Stimulated activated CD8-positive, alpha-beta memory T cell treated with anti-CD3 and anti-CD28 coated beads, Interleukin-12 subunit alpha, Interleukin-12 subunit beta, amount 100 ng/mL, for 24 hours (primary cell): Measurements from ENCODE around the gene IL15RA.

Experiments
- DNase-seq: peaks from one replicate; pipeline ENCODE4 v3.0.0-alpha.2; 2020; ENCODE audit errors: extremely low read depth

The IL15RA gene, protein sequence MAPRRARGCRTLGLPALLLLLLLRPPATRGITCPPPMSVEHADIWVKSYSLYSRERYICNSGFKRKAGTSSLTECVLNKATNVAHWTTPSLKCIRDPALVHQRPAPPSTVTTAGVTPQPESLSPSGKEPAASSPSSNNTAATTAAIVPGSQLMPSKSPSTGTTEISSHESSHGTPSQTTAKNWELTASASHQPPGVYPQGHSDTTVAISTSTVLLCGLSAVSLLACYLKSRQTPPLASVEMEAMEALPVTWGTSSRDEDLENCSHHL

DNA sequence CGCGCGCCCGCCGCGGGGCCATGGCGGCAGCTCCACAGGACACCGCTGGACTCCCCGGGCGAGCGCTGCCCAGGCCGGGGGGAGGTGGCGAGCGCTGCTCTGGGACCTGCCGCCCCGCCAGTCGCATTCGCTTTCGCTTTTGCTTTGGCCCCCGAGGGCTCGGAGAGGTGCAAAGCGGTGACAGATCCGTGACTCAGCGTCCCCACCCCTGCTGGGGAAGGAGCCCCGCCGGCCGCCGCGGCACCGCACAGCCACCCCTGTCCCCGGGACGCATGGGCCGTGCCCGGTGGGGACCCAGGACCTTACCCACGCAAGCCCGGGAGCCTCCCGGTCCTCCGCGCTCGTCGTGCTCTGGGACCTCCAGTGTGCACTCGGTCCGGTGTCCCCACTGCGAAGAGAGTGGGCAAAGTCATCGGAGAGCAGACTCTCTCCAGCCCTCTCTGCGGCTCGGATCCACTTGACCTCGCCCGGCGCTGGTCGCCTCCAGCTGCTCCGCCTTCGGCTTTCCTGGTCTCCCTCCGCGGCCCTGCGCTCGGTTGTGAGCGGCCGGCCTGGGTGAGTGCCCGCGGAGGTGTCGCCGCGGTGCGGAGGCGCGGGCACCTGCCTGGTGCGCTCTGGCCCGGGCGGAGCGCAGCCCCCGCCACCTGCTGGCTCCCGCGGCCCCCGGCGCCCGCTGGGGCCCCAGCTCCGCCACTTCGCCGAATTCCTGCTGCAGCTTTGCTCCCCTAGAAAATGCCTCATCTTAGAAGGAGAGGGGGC is at the start of gene IL15RA:
TSS of gene IL15RA (minus strand) at position 73 of the 759 bp plus-strand sequence. CDS start at position 22, 51 bp downstream.
- peak; percentile 85 for DNase-seq

DNA sequence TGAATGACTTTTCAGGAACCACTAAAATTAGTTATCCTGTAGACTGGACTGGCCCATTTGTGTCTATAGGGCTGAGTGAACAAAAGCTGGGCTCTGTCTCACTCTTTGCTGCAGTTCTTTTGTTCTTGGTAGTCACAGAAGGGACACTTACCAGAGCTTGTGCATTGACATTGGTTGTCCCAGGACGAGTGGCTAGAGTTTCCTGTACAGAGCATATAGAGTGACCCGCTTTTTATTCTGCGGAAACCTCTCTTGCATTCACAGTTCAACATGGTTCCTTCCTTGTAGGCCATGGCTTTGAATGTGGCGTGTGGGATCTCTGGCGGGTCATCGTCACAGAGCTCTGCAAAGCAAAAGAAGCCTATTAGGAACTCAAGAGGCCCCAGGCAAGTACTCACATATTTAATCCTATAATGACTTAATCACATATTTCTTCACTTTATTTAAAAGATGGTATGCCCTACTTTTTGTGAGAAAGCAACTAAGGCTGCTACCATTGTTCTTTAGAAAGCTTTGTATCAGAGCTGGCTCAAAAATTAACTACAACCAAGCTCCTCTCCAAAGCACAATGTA is 48.4 kb upstream of the IL15RA start:
- no peak for DNase-seq

DNA sequence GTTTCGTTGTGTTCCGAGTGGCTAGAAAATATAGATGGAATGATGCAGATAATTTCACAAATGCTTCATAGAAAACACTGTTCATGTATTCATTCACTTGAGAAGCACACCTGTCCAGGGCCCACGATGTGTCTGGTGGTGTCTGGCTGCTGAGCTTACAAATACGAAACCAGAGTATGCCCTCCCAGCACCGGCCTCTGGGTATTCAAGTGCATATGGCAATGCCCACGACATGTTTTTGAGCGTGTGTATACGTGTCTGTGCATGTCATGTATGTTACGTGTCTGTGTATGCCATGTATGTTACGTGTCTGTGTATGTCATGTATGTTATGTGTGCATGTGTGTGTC is 47.0 kb upstream of the IL15RA start:
- DNase-seq: no peak

DNA sequence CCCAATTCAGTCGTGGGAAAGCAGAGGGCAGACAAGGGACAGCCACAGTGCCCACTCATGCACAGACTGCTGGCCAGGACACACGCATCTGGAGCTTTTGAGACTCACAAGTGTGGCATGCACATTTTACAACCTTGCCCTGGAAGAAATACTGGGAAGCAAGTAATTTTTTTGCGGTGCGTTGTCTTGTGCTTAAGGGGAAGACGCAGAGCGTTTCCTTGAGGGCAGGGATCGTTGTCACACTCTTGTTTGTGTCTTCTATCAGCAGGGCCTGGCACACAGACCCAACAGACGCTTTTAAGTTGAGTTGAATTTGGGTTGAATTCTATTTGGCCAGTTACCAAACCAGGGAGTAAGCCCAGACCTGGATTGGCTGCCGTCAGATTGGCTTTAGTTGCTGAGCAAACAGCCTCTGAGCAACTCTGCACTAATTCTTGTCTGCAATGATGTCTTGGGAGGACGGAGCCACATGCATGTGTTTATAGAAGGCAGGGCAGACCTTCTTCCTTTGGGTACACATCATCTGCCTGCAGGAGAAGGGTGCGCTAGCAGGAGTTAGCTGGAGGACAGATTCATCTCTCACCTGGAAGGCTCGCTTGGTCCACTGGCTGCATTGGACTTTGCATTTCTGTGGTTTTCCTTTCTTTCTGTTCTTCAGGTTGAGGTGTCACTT is 46.5 kb upstream of the IL15RA start:
- DNase-seq: no peak

DNA sequence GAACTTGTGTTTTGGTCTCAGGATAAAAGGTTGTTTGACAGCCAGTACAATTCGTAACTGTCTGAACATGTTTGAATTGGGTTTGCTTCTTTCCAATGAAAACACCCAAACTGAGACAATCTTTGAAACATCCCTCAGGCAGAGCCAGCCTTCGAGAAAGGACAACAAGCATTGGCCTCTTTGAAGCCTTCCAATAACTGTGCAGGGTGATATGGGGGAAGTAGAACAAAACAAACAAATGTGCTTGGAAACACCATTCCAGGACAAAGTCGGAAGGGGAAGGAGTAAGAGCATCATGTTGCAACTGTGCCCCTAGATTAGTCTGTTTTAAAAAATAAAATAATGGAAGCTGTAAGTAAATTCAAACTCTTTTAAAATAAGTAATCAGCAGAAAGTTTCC is 45.3 kb upstream of the IL15RA start:
- no peak for DNase-seq

DNA sequence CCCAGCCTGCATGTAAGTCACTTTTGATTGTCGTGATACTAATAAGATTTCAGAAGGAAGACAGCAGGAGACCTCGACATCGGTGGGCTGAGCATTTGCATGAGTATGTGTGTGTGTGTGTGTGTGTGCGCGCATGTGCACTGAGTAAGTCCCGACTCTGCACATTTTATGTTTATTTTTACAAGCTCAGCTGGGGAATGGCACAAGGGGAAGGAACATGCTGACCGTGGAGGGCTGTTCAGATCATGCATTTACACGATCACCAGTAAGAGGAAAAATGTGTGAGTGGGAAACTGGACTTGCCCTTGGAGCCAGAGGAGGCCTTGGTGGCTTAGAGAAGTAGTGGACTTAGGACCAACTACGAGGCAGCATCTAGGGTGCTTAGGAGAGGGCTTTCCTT is 43.5 kb upstream of the IL15RA start:
- no peak for DNase-seq

DNA sequence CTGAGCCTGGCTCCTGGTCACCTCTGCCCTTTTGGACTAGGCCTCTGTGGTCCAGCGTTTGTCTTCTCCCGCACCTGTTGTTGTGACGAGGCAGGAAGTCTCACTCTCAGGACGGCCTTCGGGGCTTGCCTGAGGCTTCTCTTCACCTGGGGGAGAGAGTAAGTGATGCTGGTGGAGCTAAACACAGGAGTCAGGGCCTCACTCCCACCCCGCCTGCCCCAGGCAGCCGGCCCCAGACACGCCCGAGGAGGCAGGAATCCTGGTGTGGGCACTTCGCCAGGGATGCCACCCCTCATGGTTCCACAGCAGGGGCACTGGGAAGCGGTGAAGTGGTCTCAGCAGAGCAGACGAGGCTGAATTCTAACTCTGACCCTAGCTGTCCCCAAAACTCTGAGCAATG is 42.5 kb upstream of the IL15RA start:
- no peak for DNase-seq

DNA sequence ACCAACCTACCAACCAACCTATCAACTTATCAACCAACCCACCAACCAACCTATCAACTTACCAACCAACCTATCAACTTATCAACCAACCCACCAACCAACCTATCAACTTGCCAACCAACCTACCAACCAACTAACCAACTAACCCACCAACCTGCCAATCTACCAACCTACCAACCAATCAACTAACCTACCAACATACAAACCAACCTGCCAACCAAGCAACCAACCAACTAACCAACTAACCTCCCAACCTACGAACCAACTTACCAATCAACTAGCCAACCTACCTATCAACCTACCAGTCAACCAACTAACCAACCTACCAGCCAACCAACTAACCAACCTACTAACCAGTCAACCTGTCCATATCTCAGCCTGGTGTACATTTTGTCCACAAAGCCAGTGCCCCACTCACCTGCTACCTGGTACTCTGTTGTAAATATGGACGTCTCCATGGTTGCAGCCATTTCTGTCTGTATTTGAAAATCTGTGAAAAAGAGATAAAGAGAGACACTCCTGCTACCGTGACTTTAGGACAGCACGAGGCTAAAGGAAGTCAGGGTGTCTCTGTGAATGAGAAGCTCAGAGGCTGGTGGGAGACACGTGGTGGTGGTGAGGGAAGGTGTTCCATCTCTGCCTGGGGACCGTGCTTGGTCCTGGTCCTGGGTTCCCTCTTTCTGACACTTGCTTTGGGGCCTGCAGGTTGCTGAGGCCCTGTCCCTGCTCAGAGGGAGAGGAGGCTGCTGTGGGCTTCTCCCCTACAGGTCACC is 41.9 kb upstream of the IL15RA start:
- DNase-seq: no peak

DNA sequence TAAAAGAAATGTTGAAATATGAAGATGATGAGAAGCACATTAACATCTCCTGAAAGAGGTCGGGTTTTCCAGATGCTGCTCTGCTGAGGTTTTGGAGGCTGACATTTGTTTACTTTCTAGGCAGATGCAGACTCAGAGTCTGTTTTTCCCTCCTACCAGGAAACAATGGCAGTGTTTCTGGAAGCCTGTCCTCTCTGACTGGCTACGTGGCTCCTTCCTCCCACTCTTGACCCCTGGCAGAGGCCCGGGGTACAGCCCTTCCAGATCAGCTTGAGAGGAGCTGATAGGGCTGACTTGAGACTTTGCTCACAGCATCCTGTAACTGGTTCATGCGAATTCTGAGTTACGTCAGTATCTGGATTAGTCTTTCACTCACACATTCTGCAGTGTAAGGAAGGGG is 41.1 kb upstream of the IL15RA start:
- DNase-seq: no peak

DNA sequence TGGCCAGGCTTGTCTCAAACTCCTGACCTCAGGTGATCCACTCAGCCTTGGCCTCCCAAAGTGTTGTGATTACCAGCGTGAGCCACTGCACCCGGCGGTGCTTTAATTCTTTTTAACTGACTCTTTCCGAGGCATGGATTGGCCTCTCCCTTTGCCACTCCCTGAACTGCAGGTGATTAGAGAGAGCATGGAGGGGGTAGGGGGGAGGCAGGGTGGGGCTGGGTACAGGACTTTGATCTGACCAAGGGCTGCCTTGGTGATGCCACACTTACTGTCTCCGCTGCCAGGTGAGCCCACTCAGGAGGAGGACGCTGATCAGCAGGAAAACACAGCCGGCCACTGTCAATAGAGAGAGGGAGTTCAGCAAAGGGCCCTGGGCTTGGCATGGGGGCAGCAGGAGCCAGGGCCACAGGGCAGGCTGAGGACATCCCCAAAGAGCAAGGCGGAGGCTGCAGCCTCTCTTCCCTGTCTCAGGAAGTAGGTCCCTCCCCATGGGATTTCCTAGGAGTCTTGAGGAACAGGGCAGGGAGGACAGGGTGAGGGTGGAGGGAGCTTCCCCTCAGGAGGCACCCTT is 40.5 kb upstream of the IL15RA start:
- no peak for DNase-seq

DNA sequence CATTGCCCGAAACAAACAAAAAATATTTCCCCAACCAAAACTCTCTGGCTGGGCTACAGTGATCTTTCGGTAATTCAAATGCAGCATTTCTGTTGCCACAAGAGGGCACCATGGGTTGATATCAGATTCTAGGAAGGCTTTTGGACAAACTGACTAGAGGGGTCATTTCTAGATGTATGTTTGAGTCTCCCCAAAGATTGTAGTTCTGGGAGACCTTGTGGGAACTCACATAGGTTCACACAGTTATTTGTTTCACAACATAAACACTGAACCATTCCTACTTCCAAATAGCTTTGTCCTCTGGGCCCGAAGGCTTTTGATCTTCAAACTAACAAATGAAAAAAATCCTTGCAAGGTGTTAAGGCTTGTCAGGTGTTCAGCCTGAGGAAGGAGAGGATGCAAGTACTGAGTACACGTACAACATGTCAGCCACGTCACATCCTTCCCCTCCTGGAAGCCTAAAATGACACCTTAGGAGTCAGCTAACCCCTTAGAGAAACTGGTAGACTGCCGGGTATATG is 37.0 kb upstream of the IL15RA start:
- DNase-seq: no peak

DNA sequence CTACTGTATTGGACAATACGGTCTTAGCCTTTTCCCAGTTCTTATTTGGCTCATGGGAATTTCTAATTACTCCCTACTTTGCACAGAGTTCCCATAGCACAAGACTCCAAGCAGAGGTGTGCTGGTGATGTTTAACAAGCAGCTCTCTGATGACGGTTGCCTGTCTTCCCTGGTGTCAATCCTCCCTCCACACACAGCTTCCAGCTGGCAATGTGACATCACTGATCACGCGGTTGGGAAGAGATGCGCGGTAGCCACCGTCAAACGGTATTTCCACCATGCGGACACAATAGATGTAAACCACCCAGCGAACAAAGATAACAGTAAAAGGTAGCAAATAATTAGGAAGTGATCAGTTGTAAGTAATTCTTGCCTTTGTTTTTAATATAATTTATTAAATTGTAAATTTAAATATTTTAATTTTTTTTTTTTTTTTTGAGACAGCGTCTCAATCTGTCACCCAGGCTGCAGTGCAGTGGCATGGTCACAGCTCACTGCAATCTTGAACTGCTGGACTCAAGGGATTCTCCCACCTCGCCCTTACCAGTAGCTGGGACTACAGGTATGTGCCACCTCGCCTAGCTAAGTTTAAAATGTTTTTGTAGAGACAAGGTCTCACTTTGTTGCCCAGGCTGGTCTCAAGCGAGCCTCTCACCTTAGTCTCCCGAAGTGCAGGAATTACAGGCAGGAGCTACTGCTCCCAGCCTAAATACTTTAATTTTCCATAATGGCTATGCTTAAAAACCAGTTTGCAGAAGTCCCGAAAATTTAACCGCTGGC is 36.3 kb upstream of the IL15RA start:
- no peak for DNase-seq

DNA sequence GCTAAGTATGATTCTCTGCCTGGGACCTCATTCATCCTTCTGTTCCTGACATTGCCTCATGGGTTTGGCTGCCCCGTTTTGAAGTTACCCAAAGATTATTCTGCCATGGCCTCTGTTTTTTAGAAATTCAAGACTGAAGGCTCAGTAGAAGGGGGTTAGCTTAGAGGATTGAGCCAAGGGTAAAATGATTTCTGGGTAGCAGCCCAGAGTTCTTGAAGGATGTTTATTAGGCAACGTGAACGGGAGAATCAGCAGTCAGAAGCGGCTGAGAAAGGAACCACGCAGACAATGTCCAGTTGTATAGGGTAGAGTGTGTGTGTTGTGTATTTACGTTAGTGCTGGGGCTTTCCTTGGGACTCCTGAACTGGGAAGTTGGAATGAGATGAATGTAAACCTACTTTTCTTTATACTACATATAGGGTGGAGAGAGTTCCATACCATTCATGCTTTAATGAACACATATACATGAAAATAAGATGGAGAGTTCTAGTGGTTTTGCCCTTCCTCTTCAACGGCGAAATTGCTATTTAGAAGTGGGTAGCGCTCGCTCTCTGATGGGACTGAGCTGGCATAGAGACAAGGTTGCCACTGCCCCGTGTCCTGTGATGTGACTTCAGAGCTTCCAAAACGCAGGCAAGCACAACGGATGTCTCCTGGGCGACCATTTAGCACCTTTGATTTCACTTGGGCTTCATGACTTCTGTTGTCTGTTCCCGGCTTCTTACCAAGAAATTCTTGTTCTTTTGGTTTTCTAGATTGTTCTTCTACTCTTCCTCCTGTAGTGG is 35.0 kb upstream of the IL15RA start:
- DNase-seq: no peak

DNA sequence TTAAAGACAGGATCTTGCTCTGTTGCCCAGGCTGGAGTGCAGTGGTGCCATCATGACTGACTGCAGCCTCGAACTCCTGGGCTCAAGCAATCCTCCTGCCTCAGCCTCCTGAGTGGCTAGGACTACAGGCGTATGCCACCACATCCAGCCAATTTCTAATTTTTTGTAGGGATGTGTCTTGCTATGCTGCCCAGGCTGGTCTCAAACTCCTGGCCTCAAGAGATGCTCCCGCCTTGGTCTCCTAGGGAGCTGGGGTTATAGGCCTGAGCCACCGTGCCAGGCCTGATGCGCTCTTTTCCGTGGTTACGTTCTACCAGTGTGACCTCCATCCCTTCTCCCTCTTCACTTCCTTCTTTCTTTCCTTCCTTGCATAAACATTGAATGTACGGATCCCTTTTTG is 34.2 kb upstream of the IL15RA start:
- DNase-seq: no peak

DNA sequence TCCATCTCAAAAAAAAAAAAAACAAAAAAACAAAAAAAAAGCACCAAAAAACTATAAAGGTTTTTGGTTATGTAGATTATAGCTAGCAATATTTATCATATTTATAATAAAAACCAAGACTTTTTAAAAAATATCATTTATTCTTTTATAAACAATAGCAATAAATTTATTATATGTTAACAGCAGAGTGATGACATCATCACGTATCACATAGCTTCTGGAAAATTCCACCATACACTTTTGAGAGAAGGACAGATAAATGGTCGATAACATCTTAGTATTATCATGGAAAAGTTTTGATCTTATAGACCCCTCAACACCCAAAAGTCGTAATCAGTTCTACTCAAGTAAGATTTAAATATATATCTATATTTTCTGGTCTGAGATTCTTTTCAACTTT is 33.2 kb upstream of the IL15RA start:
- DNase-seq: no peak

DNA sequence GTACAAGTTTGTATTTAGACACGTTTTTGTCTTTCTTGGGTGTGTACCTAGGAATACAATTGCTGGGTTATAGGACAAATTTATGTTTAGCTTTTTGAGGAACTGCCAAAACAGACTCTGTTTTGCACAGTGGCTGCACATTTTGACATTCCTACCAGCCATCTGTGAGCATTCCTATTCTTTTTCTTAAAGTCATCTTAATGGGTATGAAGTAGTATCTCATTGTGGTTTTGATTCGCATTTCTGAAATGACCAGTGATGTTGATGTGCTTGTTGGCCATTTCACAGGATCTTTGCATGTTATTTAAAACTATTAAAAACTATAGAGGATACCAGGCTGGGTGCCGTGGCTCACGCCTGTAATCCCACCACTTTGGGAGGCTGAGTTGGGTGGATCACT is 32.6 kb upstream of the IL15RA start:
- DNase-seq: no peak

DNA sequence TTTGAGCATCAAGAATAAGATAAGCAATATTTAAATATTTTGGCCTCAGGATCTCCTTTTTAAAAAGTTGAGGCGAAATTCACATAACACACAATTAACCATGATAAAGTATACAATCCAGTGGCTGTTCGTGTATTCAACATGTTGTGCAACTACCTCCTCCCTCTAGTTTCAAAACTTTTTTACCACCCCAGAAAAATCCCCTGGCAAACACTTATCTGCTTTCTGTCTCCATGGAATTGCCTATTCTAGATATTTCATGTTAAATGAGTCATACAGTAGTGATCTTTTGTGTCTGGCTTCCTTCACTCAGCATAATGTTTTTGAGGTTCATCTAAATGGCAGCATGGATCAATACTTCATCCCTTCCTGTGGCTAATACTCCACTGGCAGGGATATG is 31.8 kb upstream of the IL15RA start:
- no peak for DNase-seq

DNA sequence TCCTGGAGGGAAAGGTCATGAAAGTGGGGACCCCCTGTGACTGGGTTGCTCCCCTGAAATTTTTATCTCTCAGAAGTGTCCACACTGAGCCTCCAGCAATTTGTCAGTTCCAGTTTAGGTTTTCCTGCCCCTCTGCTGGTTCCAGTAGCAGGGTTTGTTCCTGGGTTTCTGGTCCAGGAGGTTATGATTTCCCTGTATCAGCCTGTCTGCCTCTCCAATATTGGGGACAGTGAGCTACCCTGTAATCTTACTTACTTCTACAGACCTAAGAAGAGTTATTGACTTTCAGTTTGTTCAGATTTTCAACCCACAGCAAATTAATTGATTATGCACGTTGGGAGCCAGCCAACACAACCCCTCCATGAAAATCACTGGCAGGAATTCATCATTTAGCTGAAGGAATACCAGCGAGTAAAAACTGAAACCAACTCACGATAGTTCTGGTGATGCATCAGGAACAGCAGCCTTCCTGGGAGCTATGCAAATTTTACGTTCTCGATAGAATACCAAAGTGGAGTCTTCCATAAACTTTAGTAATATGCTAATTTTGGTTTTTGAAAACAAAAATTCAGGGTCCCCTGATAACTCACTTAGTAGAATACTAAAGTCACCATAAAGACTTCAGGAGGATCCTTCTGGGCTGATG is 31.3 kb upstream of the IL15RA start:
- DNase-seq: no peak

DNA sequence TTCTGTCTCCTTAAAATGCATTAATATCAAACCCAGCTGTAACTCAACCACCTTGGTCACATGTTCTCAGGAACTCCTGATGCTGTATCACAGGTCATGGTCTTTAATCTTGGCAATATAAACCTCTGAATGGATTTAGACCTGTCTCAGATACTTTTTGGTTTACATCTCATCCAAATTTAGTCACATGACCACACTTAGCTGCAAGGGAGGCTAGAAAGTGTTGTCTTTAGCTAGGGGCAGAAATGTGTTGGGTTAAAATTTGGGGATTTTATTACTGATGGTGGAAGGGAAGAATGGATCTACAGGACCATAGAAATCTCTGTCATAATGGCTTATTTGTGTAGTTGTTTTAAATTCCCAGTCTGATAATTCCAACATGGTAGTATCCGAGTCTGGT is 29.6 kb upstream of the IL15RA start:
- no peak for DNase-seq
